Gastrocnemius medialis (tissue), 4 donors: Measurements from ENCODE around the gene GHRH. TPM values are rescaled to one million over a fixed set of nuclear protein-coding genes. Genes with fewer than 3 reads are reported as not detected.

Experiments
- ATAC-seq, 2 donors: fragments of 150-250 bp; one replicate each; pipeline ENCODE4 v1.9.1; 2016
- DNase-seq, 2 donors: peaks; one replicate each; pipeline ENCODE4 v3.0.0-alpha.2; 2019
- H3K27ac ChIP-seq, 4 donors: fragments of 200-600 bp; sonication (generic); 1 replicate in 1 of 4; 2 replicates in 3 of 4; pipeline ENCODE4 v1.5.1; 2016 to 2018; ENCODE audit warnings: mild to moderate bottlenecking in 2 of 4, moderate library complexity in 1 of 4
- H3K27me3 ChIP-seq, 3 donors: fragments of 200-600 bp; sonication (generic) in 2 of 3; 1 replicate in 1 of 3; 2 replicates in 2 of 3; pipeline versions ENCODE4 v1.5.1 to v1.6.0; 2016 to 2019; ENCODE audit warnings: mild to moderate bottlenecking in 1 of 3, moderate library complexity in 1 of 3
- H3K36me3 ChIP-seq, 2 donors: fragments of 200-600 bp; sonication (generic) in 1 of 2; one replicate each; pipeline ENCODE4 v1.5.1; 2017 to 2018
- H3K4me1 ChIP-seq, 2 donors: fragments of 200-600 bp; sonication (generic) in 1 of 2; one replicate each; pipeline ENCODE4 v1.5.1; 2016 to 2017; ENCODE audit warnings: mild to moderate bottlenecking in 2 of 2
- H3K4me3 ChIP-seq, 4 donors: fragments of 200-600 bp; sonication (generic) in 3 of 4; 1 replicate in 1 of 4; 2 replicates in 3 of 4; pipeline ENCODE4 v1.5.1; 2016 to 2019; ENCODE audit warnings: mild to moderate bottlenecking in 2 of 4
- H3K9me3 ChIP-seq, 3 donors: fragments of 200-600 bp; sonication (generic) in 2 of 3; 1 replicate in 1 of 3; 2 replicates in 2 of 3; pipeline ENCODE4 v1.5.1; 2016 to 2019
- CTCF ChIP-seq, 5 experiments: fragments of 450-650 bp in 3 of 5; fragments of 200-600 bp in 2 of 5; sonication (generic) in 2 of 5; IDR thresholded peaks in 4 of 5; conservative IDR thresholded peaks in 1 of 5; 1 replicate in 4 of 5; 2 replicates in 1 of 5; pipeline ENCODE4 v1.5.1; 2016 to 2019; ENCODE audit warnings: antibody characterized with exemption in 5 of 5, mild to moderate bottlenecking in 3 of 5, moderate library complexity in 3 of 5
- POLR2A ChIP-seq, 2 donors: fragments of 450-650 bp; IDR thresholded peaks; one replicate each; pipeline ENCODE4 v1.6.1; 2017; ENCODE audit warnings: antibody characterized with exemption in 2 of 2, mild to moderate bottlenecking in 2 of 2, moderate library complexity in 2 of 2
- in situ Hi-C, 4 donors: fragments of 200-750 bp; cut with MboI; loops; one replicate each; pipeline versions ENCODE4 v1.15.0 to v1.8.0; 2017; ENCODE audit warnings: low sequenced_read_pairs in 4 of 4
- intact Hi-C: fragments of 100-400 bp; cut with DNase I; formaldehyde crosslinking; loops from one replicate; pipeline ENCODE4 v1.15.1; 2023; ENCODE audit warnings: low total_unique reads
- total RNA-seq, 4 donors: library from RNA; depleted of rRNA; stranded (reverse); fragments of >200 nt; gene quantifications; one replicate each; pipeline versions ENCODE4 v1.1.0 to v1.2.3, GENCODE V29; 2016

Gene GHRH
- total RNA-seq, 4 donors from 2014 or later = not detected

- peak overlapping the region in 2 of 4 donors; percentile 3 to 87 for H3K27ac ChIP-seq
- intact Hi-C loops (loop anchor here (5.0 kb wide), 1 partner anchor 91 kb away; no protein-coding TSS in a partner anchor), in situ Hi-C loops (no loop called here)
These were observed 26.5 kb upstream of the GHRH start for GRCh38 chr20:37288091-37288490.

GRCh38 chr20:37285664-37286374, 24.2 kb upstream of the GHRH start:
- in situ Hi-C loops = no loop called here
- intact Hi-C loops = loop anchor here (5.0 kb wide), 1 partner anchor 89 kb away; no protein-coding TSS in a partner anchor
- H3K9me3 ChIP-seq = no peaks in the 10 kb centered on the region
- H3K27ac ChIP-seq = no peak overlapping the region
- TF ChIP-seq POLR2A (IDR thresholded peaks at IDR 0.05) = no peak
- TF ChIP-seq CTCF (IDR thresholded peaks at IDR 0.05 in 4 of 5, conservative IDR thresholded peaks at IDR 0.05 in 1 of 5) = no peak
- peaks cover 8 to 10% of the 10 kb centered on the region in 2 donors for H3K4me1 ChIP-seq
- no peaks in the 10 kb centered on the region for H3K36me3 ChIP-seq
- DNase-seq (no peak), ATAC-seq (no peak)
- H3K27me3 ChIP-seq = no peaks in the 10 kb centered on the region
- H3K4me3 ChIP-seq = no peak overlapping the region

More at GRCh38 chr20:37288091-37288490, 26.5 kb upstream of the GHRH start:
- Histone ChIP-seq H3K9me3 (no peaks in the 10 kb centered on the region), H3K4me1 (peaks cover 8 to 11% of the 10 kb centered on the region in 2 donors), H3K36me3 (no peaks in the 10 kb centered on the region), H3K4me3 (no peak overlapping the region), H3K27me3 (no peaks in the 10 kb centered on the region)
- no peak for TF ChIP-seq CTCF (IDR thresholded peaks at IDR 0.05 in 4 of 5, conservative IDR thresholded peaks at IDR 0.05 in 1 of 5)
- TF ChIP-seq POLR2A (IDR thresholded peaks at IDR 0.05) = no peak
- DNase-seq (peak in 1 of 2 donors; percentile 65), ATAC-seq (peak; percentile 39 to 43)

- no peaks in the 10 kb centered on the region for H3K27me3 ChIP-seq
- H3K27ac ChIP-seq = no peak overlapping the region
- ATAC-seq = no peak
- no peaks in the 10 kb centered on the region for H3K36me3 ChIP-seq
- DNase-seq = no peak
- TF ChIP-seq CTCF (IDR thresholded peaks at IDR 0.05 in 4 of 5, conservative IDR thresholded peaks at IDR 0.05 in 1 of 5) (no peak), POLR2A (IDR thresholded peaks at IDR 0.05) (no peak)
- H3K4me3 ChIP-seq = no peak overlapping the region
- intact Hi-C loops = loop anchor here (5.0 kb wide), 1 partner anchor 87 kb away; no protein-coding TSS in a partner anchor
- H3K9me3 ChIP-seq = no peaks in the 10 kb centered on the region
- peaks cover 0 to 3% of the 10 kb centered on the region in 2 donors for H3K4me1 ChIP-seq
- in situ Hi-C loops = no loop called here
These were observed 23.1 kb upstream of the GHRH start for GRCh38 chr20:37284691-37285161.

GRCh38 chr20:37283530-37284195, 22.0 kb upstream of the GHRH start:
- ATAC-seq (no peak), DNase-seq (no peak)
- TF ChIP-seq POLR2A (IDR thresholded peaks at IDR 0.05) = no peak
- no peak for TF ChIP-seq CTCF (IDR thresholded peaks at IDR 0.05 in 4 of 5, conservative IDR thresholded peaks at IDR 0.05 in 1 of 5)
- H3K9me3 ChIP-seq = no peaks in the 10 kb centered on the region
- H3K36me3 ChIP-seq = no peaks in the 10 kb centered on the region
- in situ Hi-C loops = no loop called here
- H3K27me3 ChIP-seq = no peaks in the 10 kb centered on the region
- H3K4me3 ChIP-seq = no peak overlapping the region
- H3K4me1 ChIP-seq = peaks cover 0 to 3% of the 10 kb centered on the region in 2 donors
- H3K27ac ChIP-seq = no peak overlapping the region
- intact Hi-C loops = no loop called here
